Measurements from ENCODE around the gene MAGEB18.

Gene MAGEB18

DNA sequence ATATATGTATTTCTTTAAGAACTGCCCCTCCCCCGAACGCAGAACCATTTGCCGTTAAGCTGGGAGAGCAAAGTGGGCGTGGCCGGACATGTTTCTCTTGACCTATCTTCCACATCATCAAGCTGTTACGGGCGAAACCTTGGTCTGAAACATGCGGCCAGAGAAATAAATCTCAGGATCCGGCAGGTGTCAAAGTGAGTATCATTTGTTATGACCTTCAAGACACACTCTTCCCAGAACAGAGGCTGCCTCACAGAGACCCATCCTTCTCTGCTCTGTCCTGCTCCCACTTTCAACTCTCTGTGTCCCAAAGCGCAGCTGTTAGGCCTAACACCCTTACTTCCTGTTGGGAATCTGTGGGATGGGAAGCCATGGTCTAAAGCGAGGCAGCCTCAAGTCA is at the start of gene MAGEB18:
MAGEB18 (plus strand) TSS at position 70 of the 400 bp plus-strand sequence. CDS start 643 bp downstream, outside the sequence.
- no peak for DNase-seq

- no peak for DNase-seq
These were observed 37.7 kb upstream of the MAGEB18 start for GRCh38 chrX:26100421-26100920.

DNA sequence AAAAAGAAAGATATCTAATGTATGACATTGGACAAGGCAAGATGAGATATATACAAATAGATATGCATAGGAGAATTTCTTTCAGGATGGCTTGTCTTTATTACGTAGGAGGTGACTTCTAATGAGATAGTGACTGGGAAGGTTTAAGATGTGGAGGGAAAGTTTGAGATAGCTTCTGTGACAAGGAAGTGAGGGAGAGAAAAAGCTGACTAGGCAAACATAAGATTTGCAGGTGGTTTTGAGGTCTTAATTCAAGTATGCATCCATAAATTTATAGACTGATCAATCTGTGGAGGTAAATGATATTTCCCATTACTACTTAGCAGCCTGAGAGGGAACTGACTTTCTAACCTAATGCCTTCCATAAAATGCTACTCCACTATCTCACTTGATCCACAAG is 29.0 kb upstream of the MAGEB18 start:
- DNase-seq, result no peak

GRCh38 chrX:26146024-26146423 is 7.9 kb downstream of the MAGEB18 start:
- DNase-seq, result no peak

DNA sequence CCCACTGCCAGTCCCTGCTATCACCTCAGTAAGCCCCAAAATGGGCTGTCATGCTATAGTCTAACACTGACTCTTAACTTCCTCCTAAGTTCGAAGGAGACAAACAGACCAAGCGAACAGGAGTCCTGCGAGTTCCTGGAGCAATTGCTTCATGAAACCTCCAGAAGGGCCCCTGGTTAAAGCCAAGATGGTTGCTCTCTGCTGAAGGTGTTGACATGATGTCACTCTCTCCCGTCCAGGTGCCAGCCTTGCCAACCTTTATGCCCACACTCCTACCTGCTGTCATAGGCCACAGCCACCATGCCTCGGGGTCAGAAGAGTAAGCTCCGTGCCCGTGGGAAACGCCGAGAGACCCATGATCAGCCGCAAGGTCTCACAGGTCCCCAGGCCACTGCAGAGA is 22.2 kb downstream of the MAGEB18 start, which contains the start of gene MAGEB6B:
MAGEB6B (plus strand) TSS at position 301 of the 400 bp plus-strand sequence; CDS start at position 301, 0 bp downstream.
- no peak for DNase-seq
